GM19372 (cell line): Measurements from ENCODE around the gene DNA2.
"Not testable (repeated sequence)": the region's sequence is repeated elsewhere in the genome, so short reads cannot be mapped to it uniquely, and the experiment has no call there.

Source experiments
- ATAC-seq: cut with Tn5 transposase; IDR thresholded peaks from one replicate; pipeline ENCODE4 v1.9.1; 2021; ENCODE audit warnings: mild to moderate bottlenecking, low read depth, moderate library complexity; ENCODE audit not compliant: unreplicated experiment

DNA2 gene

DNA sequence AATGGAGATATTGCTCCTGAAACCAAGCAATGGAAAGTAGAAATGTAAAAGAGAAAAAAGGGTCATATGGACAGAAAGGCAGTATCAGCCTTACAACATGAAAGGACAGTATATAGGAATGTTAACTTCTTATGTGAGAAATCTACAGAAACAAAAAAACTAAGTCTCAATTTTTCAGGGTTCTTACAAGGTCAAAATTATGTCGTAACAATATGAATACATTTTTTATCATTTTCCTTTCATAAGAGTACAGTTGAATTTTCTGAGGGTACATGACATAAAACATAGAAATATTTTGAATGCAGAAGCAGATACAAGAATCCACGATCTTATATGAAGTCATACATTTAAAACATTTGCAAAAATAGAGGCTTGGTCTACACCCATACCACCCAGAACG lies 10.7 kb downstream of the DNA2 start:
- ATAC-seq, result no peak

DNA sequence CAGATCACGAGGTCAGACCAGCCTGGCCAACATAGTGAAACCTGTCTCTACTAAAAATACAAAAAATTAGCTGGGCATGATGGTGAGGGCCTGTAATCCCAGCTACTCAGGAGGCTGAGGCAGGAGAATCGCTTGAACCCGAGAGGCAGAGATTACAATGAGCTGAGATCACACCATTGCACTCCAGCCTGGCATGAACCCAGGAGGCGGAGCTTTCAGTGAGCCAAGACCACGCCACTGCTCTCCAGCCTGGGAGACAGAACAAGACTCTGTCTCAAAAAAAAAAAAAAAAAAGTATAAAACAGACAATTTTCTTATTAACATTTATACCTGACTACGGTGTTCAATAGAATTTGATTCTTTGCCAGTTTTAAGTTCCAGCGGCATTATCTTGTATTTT lies 22.1 kb downstream of the DNA2 start:
- not testable (repeated sequence) for ATAC-seq

- ATAC-seq, result no peak
These were observed 25.6 kb downstream of the DNA2 start for GRCh38 chr10:68446179-68446578.

- ATAC-seq, result no peak
These were observed 28.8 kb downstream of the DNA2 start for GRCh38 chr10:68442971-68443370.

- no peak for ATAC-seq
These were observed 30.9 kb downstream of the DNA2 start for GRCh38 chr10:68440898-68441297.

DNA sequence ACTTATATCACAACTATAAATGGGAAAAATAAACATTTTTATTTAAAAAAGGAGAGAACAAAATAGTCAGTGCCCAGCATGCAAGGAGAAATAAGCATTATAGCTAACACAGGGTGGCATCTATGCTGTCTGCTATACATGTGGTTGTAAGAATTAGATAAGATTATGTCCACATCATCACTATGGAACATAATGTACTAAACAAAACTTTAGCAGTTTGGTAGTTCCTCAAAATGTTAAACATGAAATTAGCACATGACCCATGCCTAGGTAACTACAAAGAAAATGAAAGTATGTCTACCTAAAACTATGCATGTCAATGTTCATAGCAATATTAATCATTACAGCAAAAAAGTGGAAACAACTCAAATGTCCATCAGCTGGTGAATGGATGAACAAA lies 36.0 kb downstream of the DNA2 start:
- ATAC-seq, result no peak

DNA sequence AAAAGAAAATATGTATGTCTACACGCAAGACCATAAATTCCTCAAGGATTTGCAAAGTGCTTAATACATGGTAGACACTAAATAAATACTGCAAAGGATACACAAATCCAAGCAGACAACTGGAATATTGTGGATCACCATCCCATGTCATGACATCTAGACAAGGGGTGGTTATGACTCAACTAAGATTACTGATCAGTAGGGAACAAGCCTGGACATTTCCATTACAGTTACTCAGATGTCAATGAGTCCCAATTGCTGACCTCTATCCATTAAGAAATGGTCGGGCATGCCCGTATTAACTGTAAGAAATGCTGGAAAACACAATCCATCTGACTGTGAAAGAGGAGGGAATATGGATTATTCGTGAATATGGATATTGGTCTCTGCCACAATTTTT lies 37.1 kb downstream of the DNA2 start:
- ATAC-seq, result no peak

DNA sequence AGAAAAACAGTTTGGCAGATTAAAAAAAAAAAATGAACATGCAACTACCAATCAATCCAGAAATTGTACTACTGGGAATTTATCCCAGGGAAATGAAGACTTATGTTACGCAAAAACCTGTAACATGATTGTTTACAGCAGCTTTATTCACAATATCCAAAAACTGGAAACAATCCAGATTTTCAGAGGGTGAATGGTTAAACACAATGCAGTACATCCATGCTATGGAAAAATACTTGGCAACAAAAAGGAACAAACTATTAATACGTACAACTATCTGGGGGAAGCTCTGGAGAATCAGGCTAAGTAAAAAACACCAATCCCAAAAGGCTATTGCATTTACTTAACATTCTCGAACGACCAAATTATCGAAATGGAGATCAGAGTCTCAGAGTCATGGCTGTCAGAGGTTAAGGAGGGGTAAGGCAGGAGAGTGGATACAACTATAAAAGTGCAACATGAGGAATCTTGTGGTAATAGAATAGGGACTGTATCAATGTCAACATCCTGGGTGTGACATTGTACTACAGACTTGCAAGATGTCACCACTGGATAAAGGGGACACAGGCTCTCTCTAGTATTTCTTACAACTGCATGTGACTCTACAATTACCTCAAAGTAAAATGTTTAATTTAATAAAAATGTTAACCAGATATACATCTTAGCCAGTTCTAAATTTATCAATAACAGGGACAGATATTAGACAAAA lies 43.2 kb downstream of the DNA2 start:
- ATAC-seq, result no peak

GRCh38 chr10:68424454-68425014 lies 47.2 kb downstream of the DNA2 start:
- no peak for ATAC-seq

- no peak for ATAC-seq
These were observed 48.3 kb downstream of the DNA2 start for GRCh38 chr10:68423522-68423921.

- no peak for ATAC-seq
These were observed 52.4 kb downstream of the DNA2 start for GRCh38 chr10:68419376-68419775.

DNA sequence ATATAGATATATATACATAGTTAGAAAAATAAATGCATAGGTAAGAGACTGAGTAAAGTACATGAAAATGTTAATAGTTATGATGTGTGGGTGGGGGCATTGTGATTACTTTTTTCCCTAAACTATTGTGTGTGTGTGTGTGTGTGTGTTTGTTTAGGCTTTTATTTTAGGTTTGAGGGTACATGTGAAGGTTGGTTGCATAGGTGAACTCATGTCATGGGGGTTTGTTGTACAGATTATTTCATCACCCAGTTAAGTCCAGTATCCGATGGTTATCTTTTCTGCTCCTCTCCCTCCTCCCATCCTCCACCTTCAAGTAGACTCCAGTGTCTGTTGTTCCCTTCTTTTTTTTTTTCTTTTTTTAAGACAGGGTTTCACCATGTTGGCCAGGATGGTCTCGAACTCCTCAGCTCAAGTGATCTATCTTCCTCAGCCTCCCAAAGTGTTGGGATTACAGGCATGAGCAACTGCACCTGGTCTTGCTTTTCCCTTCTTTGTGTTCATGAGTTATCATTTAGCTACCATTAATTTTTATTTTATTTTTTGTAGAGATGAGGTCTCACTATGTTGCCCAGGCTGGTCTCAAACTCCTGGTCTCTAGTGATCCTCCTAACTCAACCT lies 62.8 kb downstream of the DNA2 start:
- no peak for ATAC-seq

- ATAC-seq, result peak; percentile 93
These were observed 64.8 kb downstream of the DNA2 start, which contains the start of gene RUFY2 for GRCh38 chr10:68406815-68407548. RUFY2 (minus strand) TSS chr10:68407277; CDS start chr10:68407189, 88 bp downstream.

DNA sequence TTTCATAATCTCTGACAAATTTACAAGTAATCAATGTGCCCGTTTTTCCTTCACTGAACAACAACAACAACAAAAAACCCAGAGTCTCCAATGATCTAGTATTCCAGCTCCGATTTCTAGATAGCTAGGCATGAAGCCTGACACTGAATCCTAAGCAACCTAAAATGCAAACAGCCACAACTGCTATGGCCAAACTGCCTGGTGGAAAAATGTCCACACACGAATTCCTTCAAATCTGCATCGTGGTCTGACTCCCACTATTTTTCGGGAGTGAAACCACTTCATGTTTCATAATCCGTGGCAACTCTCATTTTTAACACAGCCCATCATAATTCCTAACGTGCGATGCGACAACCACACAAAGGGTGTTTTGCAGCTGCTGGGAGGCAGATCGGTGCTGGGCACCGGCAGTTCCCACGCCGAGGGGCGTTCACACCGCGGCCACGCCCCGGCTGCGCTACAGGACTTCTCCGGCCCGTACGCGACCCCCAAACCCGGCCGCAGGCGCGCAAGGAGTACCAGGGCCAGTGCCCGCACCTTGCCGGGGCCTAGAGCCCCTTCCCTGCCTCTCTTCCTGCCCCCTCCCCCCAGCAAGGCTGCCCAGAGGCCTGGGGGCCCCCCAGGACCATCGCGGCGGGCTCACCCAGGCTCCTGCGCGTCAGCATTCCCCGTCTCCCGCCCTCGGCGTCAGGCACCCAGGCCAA lies 65.5 kb downstream of the DNA2 start:
- peak; percentile 33 for ATAC-seq

GRCh38 chr10:68403701-68404100 lies 68.1 kb downstream of the DNA2 start:
- no peak for ATAC-seq

DNA sequence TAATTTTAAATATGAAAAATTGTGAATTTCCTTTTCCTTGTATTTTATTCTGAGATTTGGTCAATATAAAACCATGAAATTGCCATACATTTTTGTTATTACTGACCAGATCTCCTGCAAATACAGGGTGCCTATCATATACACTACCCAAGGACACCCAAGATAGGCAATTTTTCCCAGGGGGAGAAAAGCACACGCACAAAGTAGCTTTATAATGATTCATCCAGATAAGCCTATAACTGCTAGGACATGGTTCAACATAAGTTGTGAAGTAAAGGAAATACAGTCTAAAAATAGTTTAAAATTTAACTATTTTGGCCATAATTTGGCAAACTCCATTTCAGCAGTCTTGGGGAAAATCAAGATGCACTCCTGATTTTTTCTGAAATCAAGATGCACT lies 69.5 kb downstream of the DNA2 start:
- no peak for ATAC-seq

GRCh38 chr10:68397005-68397404 lies 74.8 kb downstream of the DNA2 start:
- no peak for ATAC-seq

DNA sequence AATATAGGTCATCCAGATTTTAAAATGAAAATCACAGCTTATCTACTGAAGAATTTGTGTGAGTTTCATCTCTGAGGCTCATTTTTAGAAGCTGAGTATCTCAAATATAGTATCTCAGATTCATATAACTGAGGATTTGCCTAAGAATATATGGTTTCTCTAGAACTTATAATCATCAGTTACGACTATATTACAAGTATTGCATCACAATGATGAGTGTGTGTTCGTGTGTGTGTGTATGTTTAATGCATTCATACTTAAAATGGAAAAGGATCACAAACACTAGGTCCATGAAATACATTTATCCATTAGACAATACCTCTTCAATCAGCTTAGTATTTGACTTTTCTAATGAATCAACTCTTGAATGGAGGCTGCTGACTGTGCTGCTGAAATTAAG lies 86.0 kb downstream of the DNA2 start:
- ATAC-seq, result no peak

DNA sequence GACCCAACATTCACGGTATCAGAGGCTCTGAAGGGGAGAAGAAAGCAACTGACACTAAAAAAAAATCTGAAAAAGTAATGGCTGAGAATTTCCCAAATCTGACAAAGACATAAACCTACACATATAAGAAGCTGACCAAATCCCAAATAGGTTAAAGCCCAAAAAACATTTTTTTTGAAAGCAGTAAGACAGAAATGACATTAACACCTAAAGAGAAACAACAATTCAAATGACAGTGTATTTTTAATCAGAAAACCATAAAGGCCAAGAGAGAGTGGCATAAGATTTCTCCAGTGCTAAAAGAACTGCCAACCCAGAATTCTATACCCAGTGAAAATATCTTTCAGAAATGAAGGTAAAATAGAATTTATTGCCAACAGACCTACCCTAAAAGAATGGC lies 100.2 kb downstream of the DNA2 start:
- no peak for ATAC-seq

DNA sequence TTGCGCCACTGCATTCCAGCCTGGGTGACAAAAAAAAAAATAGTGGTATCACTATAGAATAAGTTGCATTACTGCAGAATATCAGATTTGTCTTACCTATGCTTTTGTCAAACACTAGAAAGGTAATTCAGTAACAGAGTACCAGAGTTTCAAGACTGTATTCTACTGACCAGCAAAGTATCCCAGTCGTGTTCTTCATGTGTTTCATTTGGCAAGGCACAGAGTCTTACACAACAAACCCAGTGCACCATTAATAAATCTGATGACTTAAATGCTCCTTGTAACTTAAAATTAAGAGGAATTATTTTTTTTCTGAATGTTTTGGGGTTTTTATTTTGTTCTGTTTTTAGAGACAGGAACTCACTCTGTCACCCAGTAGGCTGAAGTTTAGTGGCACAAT lies 104.7 kb downstream of the DNA2 start:
- ATAC-seq, result no peak

DNA sequence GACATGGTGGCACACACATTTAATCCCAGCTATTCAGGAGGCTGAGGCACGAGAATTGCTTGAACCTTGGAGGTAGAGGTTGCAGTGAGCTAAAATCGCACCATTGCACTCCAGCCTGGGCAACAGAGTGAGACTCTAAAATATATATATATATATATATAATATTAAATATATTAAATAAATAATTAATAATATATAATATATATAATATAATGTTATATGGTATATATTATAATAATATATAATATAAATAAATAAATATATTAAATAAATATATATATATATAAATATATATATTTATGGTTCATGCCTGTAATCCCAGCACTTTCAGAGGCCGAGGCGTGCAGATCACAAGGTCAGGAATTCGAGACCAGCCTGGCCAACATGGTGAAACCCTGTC lies 105.2 kb downstream of the DNA2 start:
- no peak for ATAC-seq
